Osteoblast (primary cell): ENCODE data around the gene PRG3. TPM values are rescaled to one million over a fixed set of nuclear protein-coding genes. Genes with fewer than 3 reads are reported as not detected.

Experiments used
- DNase-seq: peaks from one replicate; pipeline ENCODE4 v3.0.0; 2011; ENCODE audit warnings: low spot score, mixed read lengths; ENCODE audit not compliant: insufficient read length; ENCODE audit errors: missing footprints
- H2AFZ ChIP-seq: 2 replicates; pipeline ENCODE4 v1.6.0; 2011; ENCODE audit warnings: mild to moderate bottlenecking, low read length
- H3K27ac ChIP-seq: 2 replicates; pipeline ENCODE4 v1.5.1; 2011; ENCODE audit warnings: mild to moderate bottlenecking, low read depth, low read length, moderate library complexity
- H3K27me3 ChIP-seq: 2 replicates; pipeline ENCODE4 v1.6.0; 2012; ENCODE audit warnings: mild to moderate bottlenecking, control low read depth, inconsistent platforms, low read length, moderate library complexity; ENCODE audit not compliant: insufficient read depth
- H3K36me3 ChIP-seq: 2 replicates; pipeline ENCODE4 v1.5.1; 2011; ENCODE audit warnings: mild to moderate bottlenecking, low read length, control low read depth, moderate library complexity; ENCODE audit not compliant: insufficient read depth
- H3K4me1 ChIP-seq: 2 replicates; pipeline ENCODE4 v1.5.1; 2011; ENCODE audit warnings: mild to moderate bottlenecking, low read length, control low read depth, moderate library complexity; ENCODE audit not compliant: insufficient read depth
- H3K4me2 ChIP-seq: 2 replicates; pipeline ENCODE4 v1.6.0; 2011; ENCODE audit warnings: mild to moderate bottlenecking, low read length; ENCODE audit not compliant: insufficient read depth
- H3K4me3 ChIP-seq: fragments of 200-600 bp; sonication (generic); 3 replicates; pipeline ENCODE4 v1.5.1; 2012; ENCODE audit warnings: mild to moderate bottlenecking, low read length, inconsistent platforms; ENCODE audit not compliant: insufficient read depth
- H3K79me2 ChIP-seq: 2 replicates; pipeline ENCODE4 v1.6.0; 2012; ENCODE audit warnings: mild to moderate bottlenecking, low read length, control low read depth, inconsistent platforms; ENCODE audit not compliant: insufficient read depth
- H3K9me3 ChIP-seq: 2 replicates; pipeline ENCODE4 v1.5.1; 2011; ENCODE audit warnings: low read depth, low read length, control low read depth
- H4K20me1 ChIP-seq: 2 replicates; pipeline ENCODE4 v1.6.0; 2012; ENCODE audit warnings: mild to moderate bottlenecking, low read length, control low read depth; ENCODE audit not compliant: insufficient read depth
- CTCF ChIP-seq: IDR thresholded peaks from 2 replicates; pipeline ENCODE4 v1.5.1; 2011; ENCODE audit warnings: mild to moderate bottlenecking, low read depth, low read length, moderate library complexity; ENCODE audit errors: extremely low read depth
- total RNA-seq: library from RNA; depleted of rRNA; stranded (reverse); fragments of >200 nt; gene quantifications from 2 replicates; pipeline ENCODE4 v1.2.3, GENCODE V29; 2012

PRG3 gene
- total RNA-seq, 1 donor: not detected

GRCh38 chr11:57359396-57359795 lies 21.6 kb downstream of the PRG3 start:
- Histone ChIP-seq H3K27me3 (peaks cover 10% of the 10 kb centered on the region), H4K20me1 (no peaks in the 10 kb centered on the region), H3K4me1 (no peaks in the 10 kb centered on the region), H3K4me2 (no peak overlapping the region), H3K4me3 (no peak overlapping the region), H3K79me2 (no peaks in the 10 kb centered on the region), H3K9me3 (no peaks in the 10 kb centered on the region), H3K36me3 (no peaks in the 10 kb centered on the region), H2AFZ (no peak overlapping the region), H3K27ac (no peak overlapping the region)
- peak; percentile 62 for DNase-seq
- no peak for TF ChIP-seq CTCF

- DNase-seq: peak; percentile 65
- no peak overlapping the region for H3K4me2 ChIP-seq
- H3K4me1 ChIP-seq: no peaks in the 10 kb centered on the region
- H3K27ac ChIP-seq: no peak overlapping the region
- H3K36me3 ChIP-seq: no peaks in the 10 kb centered on the region
- H2AFZ ChIP-seq: no peak overlapping the region
- TF ChIP-seq CTCF: no peak
- no peaks in the 10 kb centered on the region for H3K9me3 ChIP-seq
- no peaks in the 10 kb centered on the region for H3K79me2 ChIP-seq
- H3K27me3 ChIP-seq: peaks cover 10% of the 10 kb centered on the region
- no peak overlapping the region for H3K4me3 ChIP-seq
- no peaks in the 10 kb centered on the region for H4K20me1 ChIP-seq
These were observed 22.0 kb downstream of the PRG3 start for GRCh38 chr11:57358991-57359390.

GRCh38 chr11:57358543-57358961 lies 22.4 kb downstream of the PRG3 start:
- H3K27ac ChIP-seq: no peak overlapping the region
- H3K4me1 ChIP-seq: no peaks in the 10 kb centered on the region
- TF ChIP-seq CTCF: no peak
- no peak overlapping the region for H3K4me2 ChIP-seq
- H3K27me3 ChIP-seq: peaks cover 10% of the 10 kb centered on the region
- no peak overlapping the region for H2AFZ ChIP-seq
- no peaks in the 10 kb centered on the region for H3K9me3 ChIP-seq
- H3K79me2 ChIP-seq: no peaks in the 10 kb centered on the region
- H3K4me3 ChIP-seq: no peak overlapping the region
- no peaks in the 10 kb centered on the region for H4K20me1 ChIP-seq
- no peaks in the 10 kb centered on the region for H3K36me3 ChIP-seq
- DNase-seq: peak; percentile 47

- Histone ChIP-seq H3K79me2 (no peaks in the 10 kb centered on the region), H3K4me3 (no peak overlapping the region), H3K4me2 (peak overlapping the region; percentile 36), H3K9me3 (no peaks in the 10 kb centered on the region), H3K27me3 (peaks cover 10% of the 10 kb centered on the region), H3K27ac (no peak overlapping the region), H2AFZ (no peak overlapping the region), H3K36me3 (no peaks in the 10 kb centered on the region), H3K4me1 (no peaks in the 10 kb centered on the region), H4K20me1 (no peaks in the 10 kb centered on the region)
- no peak for DNase-seq
- TF ChIP-seq CTCF: no peak
These were observed 23.1 kb downstream of the PRG3 start for GRCh38 chr11:57357856-57358255.
